A204.1 (cell line): ENCODE data around the gene HNMT.
"Not testable (repeated sequence)": the region's sequence is repeated elsewhere in the genome, so short reads cannot be mapped to it uniquely, and the experiment has no call there.

Experiments
- FAIRE-seq: peaks from 2 replicates; lab custom pipeline; 2012; peaks lifted over from hg19 to GRCh38; lab: Jason Lieb, UNC

HNMT gene

DNA sequence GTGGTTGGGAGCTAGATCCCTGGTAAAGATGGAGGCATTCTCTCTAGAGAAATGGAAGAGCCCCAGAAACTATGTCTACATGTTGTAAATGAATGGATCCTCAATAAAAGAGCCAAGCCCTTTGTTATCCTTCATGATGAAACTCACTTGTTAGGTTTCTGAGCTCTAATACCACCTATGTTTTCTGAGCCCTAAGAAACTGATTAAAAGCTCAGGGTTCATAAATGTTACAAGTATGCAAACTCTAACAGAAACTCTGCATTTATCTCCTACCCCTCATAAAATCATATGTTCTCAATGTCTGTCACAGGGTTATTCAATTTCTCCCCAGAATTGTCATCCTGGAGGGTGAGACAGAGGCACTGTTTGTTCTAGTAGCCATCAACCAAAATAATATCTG is 18.0 kb upstream of the HNMT start:
- FAIRE-seq = no peak

DNA sequence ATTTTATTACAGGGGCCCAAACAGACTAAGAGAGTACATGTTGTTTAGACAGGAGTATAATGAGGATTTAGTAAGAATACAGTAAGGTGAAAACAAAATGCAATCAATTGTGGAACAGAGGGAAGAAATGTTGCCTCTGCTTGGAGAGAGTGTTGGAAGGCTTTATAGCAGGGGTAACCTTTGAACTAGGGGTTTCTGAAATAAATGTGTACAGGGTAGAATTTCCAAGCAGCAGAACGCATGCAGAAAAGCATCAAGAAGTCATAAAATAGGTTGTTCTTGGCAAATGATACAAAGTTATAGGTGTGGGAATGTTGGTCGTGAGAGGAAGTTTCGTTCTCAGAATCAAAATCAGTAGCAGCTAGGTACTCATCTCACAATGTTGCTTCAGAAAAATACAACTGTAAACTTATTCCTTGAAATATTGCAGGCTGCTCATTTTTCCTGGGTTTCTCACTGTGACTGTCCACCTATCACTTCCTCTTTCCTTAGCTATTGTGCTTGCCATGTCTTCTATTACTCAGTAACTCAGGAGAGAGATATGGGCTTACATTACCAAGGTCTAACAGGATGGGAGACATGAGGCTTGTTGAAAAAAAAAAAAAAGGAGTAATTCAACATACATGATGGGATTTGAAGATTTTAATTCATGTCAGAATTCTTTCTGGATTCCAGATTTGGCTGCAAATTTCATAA is 17.1 kb upstream of the HNMT start:
- FAIRE-seq = no peak

DNA sequence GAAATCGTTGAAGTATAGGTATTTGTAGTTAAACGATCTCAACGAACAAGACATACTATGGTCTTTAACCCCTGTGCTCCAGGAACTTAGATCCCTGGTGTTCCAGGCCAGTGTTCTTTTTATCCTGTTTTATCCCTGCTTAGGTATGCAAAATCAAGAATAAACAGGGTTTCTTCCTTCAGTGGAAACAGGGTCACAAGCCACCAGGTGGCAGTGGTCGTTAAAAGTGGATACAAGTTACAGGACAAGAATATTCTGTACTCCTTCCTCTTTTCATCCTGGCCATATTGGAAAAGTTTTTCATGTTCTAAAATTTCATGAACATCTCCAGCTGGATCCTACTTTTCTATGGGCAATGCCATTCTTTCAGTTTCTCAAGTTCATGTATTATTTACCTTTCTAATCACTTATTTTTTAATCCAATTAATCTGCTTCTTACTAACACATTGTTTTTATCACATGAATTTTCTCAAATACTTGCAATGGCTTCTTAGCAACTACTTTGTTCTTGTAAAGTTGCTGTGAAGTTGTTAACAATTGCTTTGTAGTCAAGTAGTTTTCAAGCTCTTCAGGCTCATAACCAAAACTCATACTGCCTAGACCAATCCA is 16.4 kb upstream of the HNMT start:
- FAIRE-seq = peak; percentile 70

DNA sequence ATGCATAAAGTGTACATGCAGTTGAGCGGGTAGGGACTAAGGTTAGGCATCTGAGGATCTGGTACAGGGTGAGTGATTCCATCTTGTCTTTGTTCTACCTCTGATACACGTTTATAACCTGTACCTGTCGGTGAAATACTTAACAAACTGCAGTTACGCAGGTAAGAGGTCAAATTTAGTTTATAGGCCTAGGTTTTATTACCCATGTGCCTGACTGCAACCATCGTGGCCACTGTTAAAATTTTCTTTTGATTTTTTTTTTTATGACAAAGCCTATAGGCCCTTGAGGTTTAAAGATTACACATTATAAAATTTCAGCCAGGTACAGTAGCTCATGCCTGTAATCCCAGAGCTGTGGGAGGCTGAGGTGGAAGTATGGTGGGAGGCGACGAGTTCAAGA is 15.4 kb upstream of the HNMT start:
- FAIRE-seq = no peak

DNA sequence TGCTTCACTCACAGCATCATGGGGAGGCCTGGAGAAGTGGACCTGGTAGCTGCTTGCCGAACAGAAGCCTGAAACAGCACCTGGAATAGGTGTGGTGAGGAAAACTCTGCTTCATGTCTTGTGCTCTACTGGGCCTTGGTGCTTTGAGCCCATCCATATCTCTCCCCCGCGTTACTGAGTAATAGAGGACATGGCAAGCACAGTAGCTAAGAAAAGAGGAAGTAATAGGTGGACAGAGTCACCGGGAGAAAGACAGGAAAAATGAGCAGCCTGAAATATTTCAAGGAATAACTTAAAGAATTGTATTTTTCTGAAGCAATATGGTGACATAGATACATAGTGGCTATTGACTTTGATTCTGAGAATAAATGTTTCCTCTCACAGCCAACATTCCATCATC is 14.0 kb upstream of the HNMT start:
- no peak for FAIRE-seq

DNA sequence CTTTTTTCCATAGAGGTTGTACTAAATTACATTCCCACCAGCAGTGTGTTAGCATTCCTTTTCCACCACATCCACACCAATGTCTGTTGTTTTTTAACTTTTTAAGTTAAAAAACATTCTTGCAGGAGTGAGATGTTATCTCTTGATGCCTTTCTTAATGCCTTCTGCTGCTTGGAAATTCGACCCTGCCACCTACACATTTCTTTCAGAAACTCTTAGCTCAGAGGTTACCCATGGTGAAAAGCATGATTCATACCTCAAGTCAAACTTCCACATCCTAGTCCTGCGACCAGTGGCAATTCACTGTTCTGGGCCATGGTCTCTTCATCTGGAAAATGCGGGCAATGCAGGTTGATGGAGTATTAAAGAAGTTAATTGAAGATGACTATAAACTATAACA is 12.7 kb upstream of the HNMT start:
- no peak for FAIRE-seq

DNA sequence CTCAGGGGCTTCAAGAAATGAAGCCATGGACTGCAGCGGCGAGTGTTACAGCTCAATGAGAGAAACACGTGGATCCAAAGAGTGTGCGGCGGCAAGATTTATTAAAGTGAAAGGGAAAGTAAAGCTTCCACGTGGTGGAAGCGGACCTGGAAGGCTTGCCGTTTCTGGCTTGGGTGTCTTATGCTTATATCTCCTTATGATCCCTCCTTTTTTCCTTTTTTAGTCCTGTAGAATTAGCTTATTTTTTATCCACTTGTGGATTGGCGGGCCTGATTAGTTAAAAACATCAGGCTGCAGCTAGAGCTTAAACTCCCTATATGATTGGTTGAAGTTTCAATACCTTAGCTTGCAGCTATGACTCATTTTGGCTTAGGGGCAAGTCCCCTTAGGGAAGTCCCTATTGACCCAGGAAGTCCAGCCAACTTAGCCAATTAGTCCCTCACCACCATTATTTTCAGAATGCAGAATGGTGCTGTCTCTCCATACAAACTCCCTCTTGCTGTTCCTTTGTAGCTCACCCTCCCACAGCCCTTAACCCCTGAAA is 11.6 kb upstream of the HNMT start:
- no peak for FAIRE-seq

DNA sequence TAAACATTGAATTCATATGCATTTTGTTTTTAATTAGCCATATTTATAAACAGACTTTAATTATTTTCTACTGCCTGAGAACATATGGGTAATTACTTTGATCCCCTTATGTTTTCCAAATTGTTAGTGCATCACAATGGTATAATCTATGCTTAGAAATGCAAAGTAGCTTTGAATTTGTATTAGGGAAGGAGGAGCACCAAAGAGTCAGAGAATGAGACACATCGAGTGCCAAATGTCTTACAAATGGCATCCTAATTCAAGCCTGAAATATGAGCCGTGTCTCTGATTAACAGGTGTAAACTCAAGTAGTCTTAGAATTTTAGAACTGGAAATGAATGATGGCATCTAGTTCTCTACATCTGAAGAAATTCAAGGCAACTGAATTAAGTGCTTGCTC is 8.7 kb upstream of the HNMT start:
- FAIRE-seq = no peak

DNA sequence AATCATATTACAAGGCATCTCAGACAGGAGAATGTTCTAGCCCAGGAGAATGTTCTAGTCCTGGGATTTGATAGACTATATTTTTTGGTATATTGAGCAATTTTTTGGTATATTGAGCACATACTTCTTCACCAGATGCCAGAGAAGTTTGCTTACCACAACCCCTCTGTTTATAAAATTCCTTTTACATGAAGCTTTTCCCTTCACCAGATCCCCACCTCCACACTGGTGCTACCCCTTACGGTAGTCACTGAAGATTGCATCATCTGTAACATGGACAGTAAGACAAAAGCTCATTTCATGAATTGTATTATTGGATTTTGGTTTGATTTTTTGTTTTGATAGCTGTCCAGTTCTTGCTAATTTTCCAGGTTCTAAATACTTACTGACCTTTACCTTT is 7.2 kb upstream of the HNMT start:
- no peak for FAIRE-seq

DNA sequence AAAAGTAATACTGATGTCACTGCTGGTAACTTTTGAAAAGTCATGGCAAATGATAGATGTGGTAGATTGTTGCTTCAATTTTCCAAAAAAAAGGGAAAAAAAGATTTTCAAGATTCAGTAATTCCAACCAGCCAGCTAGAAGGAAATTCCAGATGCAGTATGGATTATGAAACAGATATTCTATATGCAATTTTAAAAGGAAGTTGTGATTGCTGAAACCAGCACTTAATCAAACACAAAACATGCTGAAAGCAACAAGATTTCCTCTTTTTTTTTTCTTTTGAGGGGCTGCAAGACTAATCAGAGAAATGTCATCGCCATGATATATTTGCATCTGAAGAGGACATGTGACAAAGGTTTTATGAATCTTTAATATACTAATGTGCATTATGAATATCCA is 5.1 kb upstream of the HNMT start:
- FAIRE-seq = no peak

DNA sequence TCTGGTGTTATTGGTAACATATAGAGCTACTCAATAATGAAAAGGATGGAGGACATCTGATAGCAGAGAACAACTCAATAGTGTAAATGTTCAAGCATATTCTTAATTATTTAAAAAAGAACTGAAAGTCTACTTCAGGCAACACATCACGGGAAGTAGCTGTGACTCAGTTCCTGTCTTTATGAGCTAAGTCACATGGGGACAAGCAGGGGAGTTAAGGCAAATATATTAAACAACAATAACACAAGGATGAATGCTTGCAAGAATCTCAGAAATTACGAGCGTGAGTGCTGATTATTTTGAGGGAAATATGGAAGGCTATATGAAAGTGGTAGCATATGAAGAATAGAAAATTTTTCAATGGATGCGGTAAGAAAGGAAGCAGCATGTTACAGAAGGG is 4.0 kb upstream of the HNMT start:
- FAIRE-seq = no peak

DNA sequence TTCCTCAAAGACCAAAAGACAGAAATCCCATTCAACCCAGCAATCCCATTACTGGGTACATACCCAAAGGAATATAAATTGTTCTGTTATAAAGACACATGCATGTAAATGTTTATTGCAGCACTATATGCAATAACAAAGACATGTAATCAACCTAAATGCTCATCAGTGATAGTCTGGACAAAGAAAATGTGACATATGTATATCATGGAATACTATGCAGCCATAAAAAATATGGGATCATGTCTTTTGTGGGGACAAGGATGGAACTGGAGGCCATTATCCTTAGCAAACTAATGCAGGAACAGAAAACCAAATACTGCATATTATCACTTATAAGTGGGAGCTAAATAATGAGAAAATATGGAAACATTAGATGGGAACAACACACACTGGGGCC is 2.7 kb upstream of the HNMT start:
- FAIRE-seq = no peak

DNA sequence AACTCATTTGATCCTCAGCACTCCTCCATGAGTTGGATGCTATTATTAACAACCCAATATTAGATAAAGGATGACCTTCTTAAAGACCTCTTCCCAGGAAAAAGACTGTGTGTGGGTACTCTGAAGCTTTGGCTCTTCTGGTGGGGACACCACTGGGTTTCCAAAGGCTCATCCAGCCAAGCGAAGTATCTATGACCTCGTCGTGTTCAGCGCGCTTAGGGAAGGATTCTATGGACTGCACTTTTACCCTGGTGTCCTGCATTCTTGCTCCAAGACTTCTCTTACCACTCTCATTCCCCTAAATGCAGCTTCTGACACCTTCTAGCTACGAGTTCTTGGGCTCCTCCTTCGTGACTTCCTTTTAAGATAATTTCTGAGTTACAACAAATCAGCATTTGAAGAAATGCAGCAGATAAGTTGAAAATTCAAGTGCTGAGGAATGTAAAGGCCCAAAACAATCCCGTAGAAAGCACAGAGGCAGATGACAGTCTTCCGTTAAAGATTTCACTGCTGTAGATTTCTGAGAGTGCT is 673 bp upstream of the HNMT start:
- FAIRE-seq = no peak

DNA sequence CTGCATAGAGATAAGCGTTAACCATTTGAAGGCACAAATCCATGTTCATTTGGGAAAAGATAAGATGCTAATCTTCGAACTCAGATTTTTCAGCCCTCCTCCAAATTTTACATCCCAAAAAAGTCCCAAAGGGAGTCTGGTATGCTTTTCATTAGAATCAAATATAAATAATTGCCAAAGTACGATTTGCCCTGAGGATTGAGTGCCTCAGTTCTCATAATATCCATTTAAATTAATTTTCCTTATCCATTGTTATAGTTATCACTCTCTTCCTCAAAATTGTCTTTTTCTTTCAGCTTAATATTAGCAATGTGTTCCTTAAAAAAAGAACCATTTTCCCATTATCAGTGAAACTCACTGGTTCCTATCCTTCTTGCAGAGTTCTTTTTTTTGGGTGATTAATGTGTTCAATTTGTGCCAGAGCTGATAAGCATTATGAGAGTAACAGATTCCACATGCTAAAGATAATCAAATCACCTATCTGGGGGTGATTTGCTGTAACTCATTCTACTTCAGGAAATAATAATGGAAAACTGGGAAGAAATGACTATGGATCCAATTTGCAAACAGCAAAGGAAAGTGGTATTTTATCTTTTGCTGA is 686 bp downstream of the HNMT start:
- no peak for FAIRE-seq

DNA sequence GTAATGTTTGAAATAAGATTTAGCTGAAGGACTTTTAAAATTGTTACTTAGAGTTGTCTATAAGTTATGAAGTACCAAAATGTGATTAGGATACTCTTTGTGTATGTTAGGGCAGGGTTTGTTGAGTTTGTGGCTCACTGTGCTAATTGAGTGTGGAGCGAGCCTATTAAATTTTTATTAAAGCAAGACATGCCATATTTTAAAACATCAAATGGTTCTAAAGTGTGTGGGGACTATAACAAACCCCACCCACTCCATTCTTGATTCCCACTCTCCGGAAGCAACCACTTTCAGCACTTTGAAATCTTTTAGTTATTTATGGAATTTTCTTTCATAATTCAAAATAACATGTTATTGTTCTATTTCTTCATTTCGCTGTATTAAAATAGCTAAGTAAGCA is 1.8 kb downstream of the HNMT start:
- no peak for FAIRE-seq

DNA sequence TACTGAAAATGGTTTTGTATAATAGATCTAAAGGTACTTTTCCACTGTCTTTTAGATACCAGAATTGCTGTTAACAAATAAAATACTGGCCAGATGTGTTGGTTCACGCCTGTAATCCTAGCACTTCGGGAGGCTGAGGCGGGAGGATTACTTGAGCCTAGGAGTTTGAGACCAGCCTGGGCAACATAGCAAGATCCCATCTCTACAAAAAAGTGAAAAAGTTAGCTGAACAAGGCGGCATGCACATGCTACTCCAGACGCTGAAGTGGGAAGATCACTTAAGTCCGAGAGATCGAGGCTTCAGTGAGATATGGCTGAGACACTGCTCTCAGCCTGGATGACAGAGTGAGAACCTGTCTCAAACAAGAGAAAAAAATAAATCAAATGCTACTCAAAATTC is 2.8 kb downstream of the HNMT start:
- no peak for FAIRE-seq

DNA sequence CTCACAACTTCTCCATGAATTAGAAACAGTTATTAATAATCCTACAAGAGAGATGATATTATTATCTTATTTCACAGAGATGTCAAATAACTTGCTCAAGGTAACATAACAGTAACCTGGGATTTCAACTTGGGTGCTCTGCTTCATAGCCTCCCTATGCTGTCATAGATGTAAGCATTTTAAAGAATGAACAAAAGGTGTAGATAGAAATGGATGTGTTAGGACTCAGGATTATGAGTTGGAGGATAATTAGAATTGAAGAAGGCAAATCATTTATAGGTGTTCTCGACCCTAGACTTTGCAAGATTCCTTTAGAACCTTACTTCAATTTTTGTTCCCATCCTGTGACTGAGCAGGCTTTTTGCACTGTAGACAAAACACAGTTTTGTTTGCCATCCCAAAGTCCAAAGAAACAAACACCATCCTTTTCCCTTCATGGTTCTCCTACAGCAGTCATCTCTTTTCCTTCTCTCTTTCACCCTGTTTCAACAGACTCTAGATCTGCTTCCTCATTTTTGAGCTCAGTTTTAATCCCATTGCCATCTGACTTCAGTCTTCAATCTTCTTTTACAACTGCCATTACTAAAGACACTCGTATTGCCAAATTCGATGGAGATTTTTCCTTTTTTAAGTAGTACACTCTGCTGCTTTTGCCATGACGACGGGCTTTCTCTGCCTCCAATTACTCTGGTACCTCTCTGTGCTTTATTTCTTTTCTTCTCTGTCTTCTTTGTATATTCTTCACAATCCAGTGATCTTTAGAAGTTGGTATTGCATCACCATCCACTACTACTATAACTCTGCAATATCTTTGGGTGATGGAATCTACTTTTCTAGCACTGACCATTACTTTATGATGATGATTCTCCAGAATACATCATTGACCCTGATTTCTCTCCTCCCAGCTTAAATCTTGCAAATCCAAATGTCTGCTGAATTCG is 4.5 kb downstream of the HNMT start:
- FAIRE-seq = no peak

DNA sequence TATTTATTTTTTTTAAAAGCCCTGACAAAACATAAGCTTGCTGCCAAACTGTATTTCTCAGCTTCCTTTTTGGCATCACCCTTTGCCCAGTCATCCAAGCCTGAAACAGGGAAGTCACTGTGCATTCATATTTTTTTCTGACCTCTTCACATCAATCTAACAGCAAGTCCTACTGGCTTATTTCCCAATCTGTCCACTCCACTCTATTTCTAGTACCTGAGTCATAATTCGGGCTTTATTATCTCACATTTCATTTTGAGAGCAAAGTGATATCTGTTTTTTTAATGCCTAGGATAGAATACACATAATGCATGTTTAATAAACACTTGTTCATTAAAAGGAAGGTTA is 5.1 kb downstream of the HNMT start:
- no peak for FAIRE-seq

DNA sequence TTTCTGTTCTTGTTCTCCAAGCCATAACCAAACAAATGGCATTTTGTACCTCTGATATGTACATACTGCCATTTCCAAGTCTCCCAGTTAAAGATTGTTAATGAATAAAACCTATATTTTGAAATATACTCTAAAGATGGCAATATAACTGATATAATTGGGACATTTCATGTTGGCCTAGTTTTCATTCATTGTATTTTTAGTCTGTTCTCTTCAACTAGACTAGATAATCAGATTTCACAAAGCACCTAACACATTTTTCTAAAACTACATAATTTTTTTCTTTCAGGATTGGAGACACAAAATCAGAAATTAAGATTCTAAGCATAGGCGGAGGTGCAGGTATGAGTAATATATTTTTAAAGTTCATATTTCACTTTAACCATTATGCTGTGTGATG is 5.6 kb downstream of the HNMT start:
- FAIRE-seq = no peak

DNA sequence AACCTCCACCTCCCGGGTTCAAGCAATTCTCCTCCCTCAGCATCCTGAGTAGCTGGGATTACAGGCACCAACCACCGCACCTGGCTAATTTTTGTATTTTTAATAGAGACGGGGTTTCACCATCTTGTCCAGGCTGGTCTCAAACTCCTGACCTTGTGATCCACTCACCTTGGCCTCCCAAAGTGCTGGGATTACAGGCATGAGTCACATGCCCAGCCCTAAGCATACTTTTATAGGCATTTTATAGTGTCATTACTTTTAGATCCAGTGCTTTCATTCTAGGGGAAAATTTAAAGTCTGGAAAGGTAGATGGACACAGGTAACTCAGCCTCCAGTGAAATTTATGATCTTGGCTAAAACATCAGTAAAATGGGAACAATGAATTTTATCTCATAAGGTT is 7.0 kb downstream of the HNMT start:
- not testable (repeated sequence) for FAIRE-seq

DNA sequence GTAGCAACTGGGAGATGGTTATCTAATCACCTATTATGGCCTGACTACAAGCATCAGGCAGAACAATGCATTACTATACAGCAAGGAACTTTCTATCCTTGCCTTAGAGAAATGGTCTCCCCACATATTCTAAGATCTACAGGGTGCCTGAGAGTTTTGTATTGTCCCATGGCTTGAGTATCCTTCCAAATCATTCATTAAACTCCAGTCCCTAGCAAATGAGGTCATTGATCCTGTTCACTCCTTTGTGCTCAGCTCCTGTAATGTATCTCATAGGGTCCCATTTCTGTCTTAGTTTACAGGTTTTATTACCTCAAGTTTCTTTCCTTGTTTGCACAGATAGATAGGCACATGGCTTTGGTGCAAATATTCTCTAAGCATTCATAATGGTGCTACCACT is 9.0 kb downstream of the HNMT start:
- FAIRE-seq = no peak
